Stomach (tissue), 9 donors: ENCODE data around the gene DIPK1A. TPM values are rescaled to one million over a fixed set of nuclear protein-coding genes. Genes with fewer than 3 reads are reported as not detected.

Experiments
- DNase-seq, 2 donors: peaks; one replicate each; pipeline versions ENCODE4 v3.0.0 to v3.0.0-alpha.2; 2013 to 2019
- H3K27ac ChIP-seq, 5 donors: fragments of 200-600 bp in 4 of 5; sonication (generic) in 4 of 5; one replicate each; pipeline ENCODE4 v1.5.1; 2013 to 2019; ENCODE audit warnings: mild to moderate bottlenecking in 1 of 5, moderate library complexity in 1 of 5
- H3K27me3 ChIP-seq, 3 donors: fragments of 200-600 bp; sonication (generic); one replicate each; pipeline ENCODE4 v1.5.1; 2017 to 2019; ENCODE audit warnings: mixed run types in 1 of 3
- H3K36me3 ChIP-seq, 4 donors: fragments of 200-600 bp; sonication (generic); 1 replicate in 3 of 4; 2 replicates in 1 of 4; pipeline ENCODE4 v1.5.1; 2016 to 2019
- H3K4me1 ChIP-seq, 4 donors: fragments of 200-600 bp; sonication (generic); one replicate each; pipeline ENCODE4 v1.5.1; 2016 to 2019
- H3K4me3 ChIP-seq, 4 donors: fragments of 200-600 bp; sonication (generic) in 3 of 4; one replicate each; pipeline ENCODE4 v1.5.1; 2016 to 2019; ENCODE audit warnings: mild to moderate bottlenecking in 1 of 4
- H3K9me3 ChIP-seq, 4 donors: fragments of 200-600 bp; sonication (generic); one replicate each; pipeline ENCODE4 v1.5.1; 2016 to 2019
- EP300 ChIP-seq: sonication (generic); formaldehyde crosslinking; IDR thresholded peaks from one replicate; pipeline ENCODE4 v1.6.1; 2017; ENCODE audit warnings: antibody characterized with exemption
- POLR2A ChIP-seq, 4 donors: fragments of 450-650 bp; IDR thresholded peaks; one replicate each; pipeline ENCODE4 v1.6.1; 2016; ENCODE audit warnings: antibody characterized with exemption in 4 of 4, control low read depth in 2 of 4, mild to moderate bottlenecking in 1 of 4, moderate library complexity in 1 of 4
- POLR2AphosphoS5 ChIP-seq, 3 donors: sonication (generic); formaldehyde crosslinking; IDR thresholded peaks; one replicate each; pipeline ENCODE4 v1.6.1; 2016; ENCODE audit warnings: antibody characterized with exemption in 3 of 3
- WGBS, 5 donors: extraction: QIAGEN DNeasy Blood & Tissue Kit in 3 of 5; methylation state at CpG; one replicate each; pipeline versions ENCODE4 v1.1.5 to v1.1.7; 2013 to 2018; 5-methylcytosine and 5-hydroxymethylcytosine counted together
- intact Hi-C: fragments of 100-400 bp; cut with DNase I; formaldehyde crosslinking; loops from one replicate; pipeline ENCODE4 v1.15.1; 2023; ENCODE audit warnings: low total_unique reads
- polyA plus RNA-seq, 3 donors: library from polyadenylated mRNA; stranded (reverse); fragments of 200-250 nt; gene quantifications; one replicate each; pipeline ENCODE4 v1.2.3, GENCODE V29; 2013
- total RNA-seq, 5 donors: library from RNA; depleted of rRNA; stranded (reverse); fragments of >200 nt; gene quantifications; one replicate each; pipeline versions ENCODE4 v1.1.0 to v1.2.3, GENCODE V29; 2014 to 2016
- TF ChIP-seq, protein P1 (sequence below), 7 experiments: fragments of 450-650 bp in 4 of 7; fragments of 200-600 bp in 3 of 7; sonication (generic) in 3 of 7; IDR thresholded peaks; one replicate each; pipeline ENCODE4 v1.5.1; 2016 to 2019; ENCODE audit warnings: antibody characterized with exemption in 7 of 7, control low read depth in 2 of 7, mild to moderate bottlenecking in 1 of 7
- donor health status: healthy with polysubstance abuse.
- donor health status: Bipolar disorder and iron deficiency.
- donor health status: healthy.

The DIPK1A gene
- total and polyA plus RNA-seq, 8 donors, result 2.0 to 15.5 (median 5.0) TPM

DNA sequence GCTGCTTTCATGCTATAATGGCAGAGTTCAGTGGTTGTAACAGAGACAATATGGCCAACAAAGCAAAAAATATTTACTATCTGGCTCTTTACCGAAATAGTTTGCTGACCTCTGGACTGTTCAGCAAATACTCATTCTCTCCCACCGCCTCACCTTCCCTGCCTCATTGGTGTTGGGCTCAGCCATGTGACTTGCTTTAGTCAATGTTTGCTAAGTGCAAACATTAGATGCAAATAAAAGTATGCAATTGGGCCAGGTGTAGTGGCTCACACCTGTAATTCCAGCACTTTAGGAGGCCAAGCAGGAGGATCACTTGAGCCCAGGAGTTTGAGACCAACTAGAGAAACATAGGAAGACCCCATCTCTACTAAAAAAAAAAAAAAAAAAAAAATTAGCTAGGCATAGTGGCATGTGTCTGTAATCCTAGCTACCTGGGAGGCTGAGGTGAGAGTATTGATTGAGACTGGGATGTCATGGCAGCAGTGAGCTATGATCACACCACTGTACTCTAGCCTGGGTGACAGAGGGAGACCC, 74.3 kb downstream of the DIPK1A start:
- 31 to 65% (median 47%) methylated on average over 2 of the region's 2 CpGs for WGBS, 5 donors
- intact Hi-C loops, result no loop called here
- peaks cover 0 to 17% (median 8%) of the 10 kb centered on the region in 4 donors for H3K4me1 ChIP-seq
- H3K27ac ChIP-seq, result peak overlapping the region in 2 of 5 donors; percentile 20 to 26
- H3K4me3 ChIP-seq, result no peak overlapping the region
- no peak for TF ChIP-seq EP300
- TF ChIP-seq POLR2AphosphoS5 (IDR thresholded peaks at IDR 0.05), result no peak
- no peak for TF ChIP-seq POLR2A (IDR thresholded peaks at IDR 0.05)
- TF ChIP-seq, protein P1, sequence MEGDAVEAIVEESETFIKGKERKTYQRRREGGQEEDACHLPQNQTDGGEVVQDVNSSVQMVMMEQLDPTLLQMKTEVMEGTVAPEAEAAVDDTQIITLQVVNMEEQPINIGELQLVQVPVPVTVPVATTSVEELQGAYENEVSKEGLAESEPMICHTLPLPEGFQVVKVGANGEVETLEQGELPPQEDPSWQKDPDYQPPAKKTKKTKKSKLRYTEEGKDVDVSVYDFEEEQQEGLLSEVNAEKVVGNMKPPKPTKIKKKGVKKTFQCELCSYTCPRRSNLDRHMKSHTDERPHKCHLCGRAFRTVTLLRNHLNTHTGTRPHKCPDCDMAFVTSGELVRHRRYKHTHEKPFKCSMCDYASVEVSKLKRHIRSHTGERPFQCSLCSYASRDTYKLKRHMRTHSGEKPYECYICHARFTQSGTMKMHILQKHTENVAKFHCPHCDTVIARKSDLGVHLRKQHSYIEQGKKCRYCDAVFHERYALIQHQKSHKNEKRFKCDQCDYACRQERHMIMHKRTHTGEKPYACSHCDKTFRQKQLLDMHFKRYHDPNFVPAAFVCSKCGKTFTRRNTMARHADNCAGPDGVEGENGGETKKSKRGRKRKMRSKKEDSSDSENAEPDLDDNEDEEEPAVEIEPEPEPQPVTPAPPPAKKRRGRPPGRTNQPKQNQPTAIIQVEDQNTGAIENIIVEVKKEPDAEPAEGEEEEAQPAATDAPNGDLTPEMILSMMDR (IDR thresholded peaks at IDR 0.05), result no peak
- no peaks in the 10 kb centered on the region for H3K36me3 ChIP-seq
- no peaks in the 10 kb centered on the region for H3K27me3 ChIP-seq
- peak; percentile 67 for DNase-seq
- H3K9me3 ChIP-seq, result peaks cover 0 to 13% (median 2%) of the 10 kb centered on the region in 4 donors

DNA sequence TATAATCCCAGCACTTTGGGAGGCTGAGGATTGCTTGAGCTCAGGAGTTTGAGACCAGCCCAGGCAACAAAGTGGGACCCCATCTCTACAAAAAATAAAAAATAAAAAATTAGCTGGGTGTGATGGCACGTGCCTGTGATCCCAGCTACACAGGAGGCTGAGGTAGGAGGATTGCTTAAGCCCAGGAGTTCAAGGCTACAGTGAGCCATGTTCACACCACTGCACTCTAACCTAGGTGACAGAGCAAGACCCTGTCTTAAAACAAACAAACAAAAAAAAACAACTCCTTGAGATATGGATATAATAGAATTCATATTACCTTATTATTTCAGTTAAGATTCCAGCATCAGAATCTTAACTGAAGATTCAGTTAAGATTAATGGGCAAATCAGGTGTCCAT, 77.1 kb downstream of the DIPK1A start:
- H3K27me3 ChIP-seq, result no peaks in the 10 kb centered on the region
- no peaks in the 10 kb centered on the region for H3K36me3 ChIP-seq
- TF ChIP-seq EP300, result no peak
- TF ChIP-seq POLR2A (IDR thresholded peaks at IDR 0.05), result no peak
- no peak for TF ChIP-seq POLR2AphosphoS5 (IDR thresholded peaks at IDR 0.05)
- TF ChIP-seq, protein P1 (IDR thresholded peaks at IDR 0.05), result no peak
- H3K9me3 ChIP-seq, result peaks cover 0 to 2% (median 0%) of the 10 kb centered on the region in 4 donors
- peaks cover 0 to 22% (median 9%) of the 10 kb centered on the region in 4 donors for H3K4me1 ChIP-seq
- intact Hi-C loops, result no loop called here
- H3K4me3 ChIP-seq, result no peak overlapping the region
- DNase-seq, result no peak
- WGBS, 5 donors, result 92 to 97% (median 95%) methylated on average over 1 of the region's 1 CpG
- H3K27ac ChIP-seq, result no peak overlapping the region

DNA sequence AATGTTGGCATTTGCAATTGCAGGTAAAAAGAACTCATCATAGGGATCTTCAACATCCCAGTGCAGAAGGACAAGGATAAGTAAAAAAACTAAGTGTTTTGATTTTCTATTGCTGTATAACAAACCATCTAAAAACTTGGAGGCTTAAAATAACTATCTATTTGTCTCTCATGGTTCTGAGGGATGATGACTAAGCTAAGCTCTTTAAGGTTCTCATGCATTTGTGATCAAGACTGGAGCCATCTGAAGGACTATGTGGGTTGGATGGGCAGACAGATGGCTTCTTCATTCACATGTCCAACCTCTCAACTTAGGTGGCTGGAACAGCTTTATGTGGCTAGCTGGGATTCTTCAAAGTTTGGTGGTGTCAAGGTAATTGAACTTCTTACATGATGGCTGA, 78.0 kb downstream of the DIPK1A start:
- intact Hi-C loops, result no loop called here
- peak overlapping the region in 1 of 5 donors; percentile 0 for H3K27ac ChIP-seq
- peaks cover 0 to 23% (median 9%) of the 10 kb centered on the region in 4 donors for H3K4me1 ChIP-seq
- H3K36me3 ChIP-seq, result no peaks in the 10 kb centered on the region
- TF ChIP-seq, protein P1 (IDR thresholded peaks at IDR 0.05), result no peak
- TF ChIP-seq EP300 (no peak), POLR2AphosphoS5 (IDR thresholded peaks at IDR 0.05) (no peak), POLR2A (IDR thresholded peaks at IDR 0.05) (no peak)
- H3K4me3 ChIP-seq, result no peak overlapping the region
- H3K27me3 ChIP-seq, result no peaks in the 10 kb centered on the region
- no peak for DNase-seq
- no peaks in the 10 kb centered on the region for H3K9me3 ChIP-seq

DNA sequence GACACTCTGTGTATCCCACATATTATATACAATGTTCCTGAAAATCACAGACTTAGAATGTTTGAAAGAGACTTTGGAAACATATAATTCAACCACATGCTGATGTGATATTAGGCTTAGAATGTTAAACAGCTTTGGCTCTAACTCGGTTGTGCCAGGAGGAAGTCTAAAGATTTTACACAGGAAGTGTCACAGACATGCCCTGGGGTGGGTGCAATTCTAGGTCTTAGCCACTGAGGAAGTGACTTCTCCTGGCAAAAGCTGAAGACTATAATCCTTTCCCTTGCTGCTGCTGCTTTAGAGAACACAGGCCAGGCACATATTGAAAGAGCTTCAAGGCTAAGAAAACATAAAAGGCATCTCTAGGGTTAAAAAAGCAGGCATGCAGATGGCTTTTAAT, 78.4 kb downstream of the DIPK1A start:
- Histone ChIP-seq H3K4me3 (no peak overlapping the region), H3K4me1 (peaks cover 4 to 28% (median 14%) of the 10 kb centered on the region in 4 donors), H3K27ac (no peak overlapping the region), H3K27me3 (no peaks in the 10 kb centered on the region), H3K9me3 (no peaks in the 10 kb centered on the region), H3K36me3 (no peaks in the 10 kb centered on the region)
- 45 to 65% (median 46%) methylated on average over 1 of the region's 1 CpG for WGBS, 5 donors
- TF ChIP-seq, protein P1 (IDR thresholded peaks at IDR 0.05), result no peak
- TF ChIP-seq POLR2AphosphoS5 (IDR thresholded peaks at IDR 0.05) (no peak), EP300 (no peak), POLR2A (IDR thresholded peaks at IDR 0.05) (no peak)
- DNase-seq, result peak in 1 of 2 donors; percentile 28
- intact Hi-C loops, result no loop called here
